HG03060 (cell line): Measurements from ENCODE around the gene SSBP4.

Experiments used
- ATAC-seq: cut with Tn5 transposase; IDR thresholded peaks from one replicate; pipeline ENCODE4 v1.9.1; 2021; ENCODE audit warnings: low read depth, moderate number of reproducible peaks; ENCODE audit not compliant: unreplicated experiment

SSBP4 gene

GRCh38 chr19:18480006-18480691 lies 61.0 kb downstream of the SSBP4 start:
- ATAC-seq, result no peak

- ATAC-seq, result no peak
Observed at GRCh38 chr19:18481505-18482222, 62.5 kb downstream of the SSBP4 start.

DNA sequence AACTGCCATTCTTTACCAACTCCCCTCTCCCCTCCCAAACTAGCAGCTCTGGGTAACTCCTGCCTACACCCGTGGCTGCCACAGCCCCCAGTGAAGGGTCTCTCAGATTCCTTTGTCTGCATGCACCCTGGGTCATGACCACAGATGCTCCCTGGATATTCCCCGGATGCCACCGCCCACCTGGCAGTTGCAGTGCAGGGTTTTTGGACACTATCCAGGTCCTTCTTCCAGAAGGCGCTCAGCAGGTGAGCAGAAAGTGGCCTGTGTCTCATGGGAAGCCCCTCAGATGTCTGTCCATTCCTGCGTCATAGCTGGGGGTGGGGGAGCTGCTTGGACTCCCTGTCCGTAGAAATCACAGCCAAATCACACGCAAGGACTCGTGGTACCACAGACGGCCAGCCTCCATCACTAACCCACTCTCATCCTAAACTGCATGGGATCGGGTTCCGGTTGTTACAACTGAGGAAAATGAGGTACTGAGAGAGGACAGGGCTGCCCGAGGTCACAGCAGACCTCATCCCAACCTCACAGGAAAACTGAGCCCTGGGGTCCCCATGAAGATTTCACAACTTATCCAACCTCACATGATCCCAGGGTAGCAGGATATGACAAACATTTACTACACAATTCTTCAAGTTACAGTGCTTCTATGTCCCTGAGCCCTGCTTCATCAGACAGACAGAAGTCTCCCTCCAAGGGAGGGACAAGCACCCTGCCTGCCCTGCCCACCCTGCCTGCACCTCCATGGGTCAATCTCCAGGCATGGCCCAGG lies 64.1 kb downstream of the SSBP4 start:
- ATAC-seq, result no peak
